Trophoblast cell (in vitro differentiated cells and primary cell): Measurements from ENCODE around the gene CDK8.

Experiments used
- DNase-seq, 2 donors: peaks; one replicate each; pipeline ENCODE4 v3.0.0-alpha.2; 2016
- H2AFZ ChIP-seq: 2 replicates; pipeline ENCODE4 v1.6.1; 2013; ENCODE audit warnings: low read length, moderate library complexity, mild to moderate bottlenecking; ENCODE audit not compliant: insufficient read depth, poor library complexity
- H2AK5ac ChIP-seq: 2 replicates; pipeline ENCODE4 v1.6.1; 2013; ENCODE audit warnings: mild to moderate bottlenecking, low read length
- H2BK120ac ChIP-seq: 2 replicates; pipeline ENCODE4 v1.6.1; 2013; ENCODE audit warnings: low read length, mild to moderate bottlenecking, moderate library complexity; ENCODE audit not compliant: insufficient read depth, poor library complexity
- H2BK12ac ChIP-seq: 2 replicates; pipeline ENCODE4 v1.6.1; 2013; ENCODE audit warnings: mild to moderate bottlenecking, low read length, moderate library complexity
- H2BK5ac ChIP-seq: 2 replicates; pipeline ENCODE4 v1.6.1; 2013; ENCODE audit warnings: low read length, low read depth, moderate library complexity, mild to moderate bottlenecking; ENCODE audit not compliant: poor library complexity
- H3K14ac ChIP-seq: 2 replicates; pipeline ENCODE4 v1.6.1; 2013; ENCODE audit warnings: mild to moderate bottlenecking, low read length
- H3K18ac ChIP-seq: 2 replicates; pipeline ENCODE4 v1.6.1; 2013; ENCODE audit warnings: mild to moderate bottlenecking, low read length
- H3K23ac ChIP-seq: 2 replicates; pipeline ENCODE4 v1.6.1; 2013; ENCODE audit warnings: low read length
- H3K27ac ChIP-seq: 2 replicates; pipeline ENCODE4 v1.5.1; 2013; ENCODE audit warnings: low read depth, mild to moderate bottlenecking, inconsistent platforms, low read length, moderate library complexity
- H3K27me3 ChIP-seq: 2 replicates; pipeline ENCODE4 v1.6.1; 2013; ENCODE audit warnings: inconsistent platforms, mild to moderate bottlenecking, low read length, moderate library complexity; ENCODE audit not compliant: insufficient read depth
- H3K36me3 ChIP-seq, 2 experiments: 1 replicate in 1 of 2; 2 replicates in 1 of 2; pipeline ENCODE4 v1.6.1; 2013; ENCODE audit warnings: low read length in 2 of 2, mild to moderate bottlenecking in 2 of 2, moderate library complexity in 1 of 2; ENCODE audit not compliant: insufficient read depth in 2 of 2, control insufficient read depth in 1 of 2
- H3K4ac ChIP-seq: 2 replicates; pipeline ENCODE4 v1.6.1; 2013; ENCODE audit warnings: low read depth, mild to moderate bottlenecking, low read length, moderate library complexity
- H3K4me1 ChIP-seq, 2 experiments: 1 replicate in 1 of 2; 2 replicates in 1 of 2; pipeline ENCODE4 v1.6.1; 2013; ENCODE audit warnings: low read length in 2 of 2, mild to moderate bottlenecking in 2 of 2, moderate library complexity in 1 of 2; ENCODE audit not compliant: insufficient read depth in 2 of 2, control insufficient read depth in 1 of 2
- H3K4me2 ChIP-seq: 2 replicates; pipeline ENCODE4 v1.6.1; 2013; ENCODE audit warnings: inconsistent platforms, mild to moderate bottlenecking, low read length, moderate library complexity
- H3K4me3 ChIP-seq: 2 replicates; pipeline ENCODE4 v1.5.1; 2013; ENCODE audit warnings: mild to moderate bottlenecking, low read depth, low read length, inconsistent platforms
- H3K79me1 ChIP-seq: one replicate; pipeline ENCODE4 v1.6.1; 2013; ENCODE audit warnings: low read length
- H3K79me2 ChIP-seq: 2 replicates; pipeline ENCODE4 v1.6.1; 2013; ENCODE audit warnings: low read length, mild to moderate bottlenecking; ENCODE audit not compliant: control insufficient read depth, insufficient read depth, poor library complexity
- H3K9ac ChIP-seq: 2 replicates; pipeline ENCODE4 v1.6.1; 2013; ENCODE audit warnings: mild to moderate bottlenecking, low read length
- H3K9me3 ChIP-seq: 2 replicates; pipeline ENCODE4 v1.6.1; 2013; ENCODE audit warnings: low read depth, mild to moderate bottlenecking, control low read depth, inconsistent platforms, low read length; ENCODE audit not compliant: insufficient read depth
- H4K12ac ChIP-seq: 2 replicates; pipeline ENCODE4 v1.6.1; 2013; ENCODE audit warnings: low read depth, mild to moderate bottlenecking, low read length, moderate library complexity
- H4K8ac ChIP-seq: 2 replicates; pipeline ENCODE4 v1.6.1; 2013; ENCODE audit warnings: low read depth, mild to moderate bottlenecking, low read length, moderate library complexity
- H4K91ac ChIP-seq: one replicate; pipeline ENCODE4 v1.6.1; 2013; ENCODE audit warnings: low read depth, mild to moderate bottlenecking, low read length, moderate library complexity
- WGBS: extraction: QIAGEN DNeasy Blood & Tissue Kit; methylation state at CpG from one replicate; pipeline ENCODE4 v1.1.7; 2013; ENCODE audit warnings: missing lambda C conversion rate; ENCODE audit not compliant: insufficient read length, insufficient coverage; ENCODE audit errors: extremely low coverage; 5-methylcytosine and 5-hydroxymethylcytosine counted together

The CDK8 gene

DNA sequence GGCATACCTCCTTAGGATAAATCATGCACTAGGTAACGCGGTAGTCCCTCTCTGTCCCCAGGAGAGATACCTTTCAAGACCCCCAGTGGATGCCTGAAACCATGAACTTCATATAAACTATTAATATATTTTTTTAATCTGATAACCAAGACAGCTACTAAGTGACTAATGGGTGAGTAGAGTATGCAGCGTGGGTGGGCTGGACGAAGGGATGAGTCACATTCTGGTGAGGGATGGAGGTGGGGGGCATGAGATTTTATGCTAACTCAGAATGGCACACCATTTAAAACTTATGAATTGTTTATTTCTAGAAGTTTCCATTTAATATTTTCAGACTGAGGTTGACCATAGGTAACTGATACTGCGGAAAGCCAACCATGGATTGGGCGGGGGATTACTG is 46.2 kb downstream of the CDK8 start:
- H3K4me1 ChIP-seq: no peaks in the 10 kb centered on the region
- H3K27me3 ChIP-seq: no peaks in the 10 kb centered on the region
- no peak overlapping the region for H2AFZ ChIP-seq
- H2BK120ac ChIP-seq: no peak overlapping the region
- H3K9me3 ChIP-seq: no peaks in the 10 kb centered on the region
- no peak overlapping the region for H3K4me2 ChIP-seq
- WGBS: no CpG with 5 or more reads among the region's 6 CpGs
- H3K79me2 ChIP-seq: no peaks in the 10 kb centered on the region
- no peak overlapping the region for H4K8ac ChIP-seq
- no peak overlapping the region for H3K14ac ChIP-seq
- no peak overlapping the region for H3K18ac ChIP-seq
- no peak overlapping the region for H4K91ac ChIP-seq
- no peak overlapping the region for H2BK12ac ChIP-seq
- H3K9ac ChIP-seq: no peak overlapping the region
- H2BK5ac ChIP-seq: no peak overlapping the region
- no peaks in the 10 kb centered on the region for H3K79me1 ChIP-seq
- H3K4me3 ChIP-seq: no peak overlapping the region
- H3K4ac ChIP-seq: no peak overlapping the region
- H3K36me3 ChIP-seq: no peaks in the 10 kb centered on the region
- H2AK5ac ChIP-seq: no peak overlapping the region
- H4K12ac ChIP-seq: no peak overlapping the region
- H3K27ac ChIP-seq: no peak overlapping the region
- DNase-seq: no peak
- H3K23ac ChIP-seq: no peak overlapping the region

DNA sequence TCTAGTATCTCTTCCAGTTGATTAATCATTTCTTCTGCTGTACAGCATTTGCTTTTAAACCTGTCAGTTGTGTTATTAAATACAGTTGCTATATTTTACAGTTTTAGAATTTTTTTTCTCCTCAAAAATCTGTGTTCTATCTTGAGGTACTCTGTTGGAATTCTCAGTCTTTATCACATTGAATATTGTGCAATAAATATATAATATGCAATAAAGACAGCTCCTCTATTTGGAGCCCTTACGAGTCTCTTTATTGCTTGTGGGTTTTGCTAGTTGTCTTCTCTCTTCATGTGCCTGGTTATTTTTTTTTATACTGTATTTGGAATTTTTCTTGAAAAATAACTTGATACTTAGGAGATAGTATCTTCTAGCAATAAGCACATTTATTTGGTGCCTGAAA is 51.7 kb downstream of the CDK8 start:
- Histone ChIP-seq H3K4ac (no peak overlapping the region), H4K8ac (no peak overlapping the region), H2BK120ac (no peak overlapping the region), H2AFZ (no peak overlapping the region), H3K4me1 (no peaks in the 10 kb centered on the region), H3K36me3 (no peaks in the 10 kb centered on the region), H3K79me2 (no peaks in the 10 kb centered on the region), H3K27me3 (no peaks in the 10 kb centered on the region), H4K12ac (no peak overlapping the region), H3K4me2 (no peak overlapping the region), H3K18ac (no peak overlapping the region), H3K23ac (no peak overlapping the region), H2AK5ac (no peak overlapping the region), H3K14ac (no peak overlapping the region), H3K9ac (no peak overlapping the region), H2BK12ac (no peak overlapping the region), H2BK5ac (no peak overlapping the region), H3K9me3 (no peaks in the 10 kb centered on the region), H3K79me1 (no peaks in the 10 kb centered on the region), H4K91ac (no peak overlapping the region), H3K4me3 (no peak overlapping the region), H3K27ac (no peak overlapping the region)
- DNase-seq: no peak
- WGBS: no CpG with 5 or more reads among the region's 1 CpG

DNA sequence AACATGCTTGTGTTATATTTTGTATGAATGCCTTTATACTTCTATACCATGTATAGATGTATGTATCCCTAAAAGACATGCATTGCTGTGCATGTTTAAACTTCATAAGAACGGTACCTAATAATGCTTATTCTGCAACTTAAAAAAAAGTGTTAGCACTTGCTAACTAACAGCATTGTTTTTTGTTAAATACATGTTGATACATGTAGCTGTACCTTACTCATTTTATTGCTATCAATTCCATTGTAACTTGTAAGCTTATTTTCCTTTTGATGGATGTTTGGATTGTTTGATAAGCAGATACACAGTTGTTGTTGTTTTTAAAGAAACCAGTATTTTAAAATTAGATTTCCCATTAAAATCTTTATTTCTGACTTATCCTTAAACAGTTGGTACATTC is 53.8 kb downstream of the CDK8 start:
- no peak overlapping the region for H3K27ac ChIP-seq

DNA sequence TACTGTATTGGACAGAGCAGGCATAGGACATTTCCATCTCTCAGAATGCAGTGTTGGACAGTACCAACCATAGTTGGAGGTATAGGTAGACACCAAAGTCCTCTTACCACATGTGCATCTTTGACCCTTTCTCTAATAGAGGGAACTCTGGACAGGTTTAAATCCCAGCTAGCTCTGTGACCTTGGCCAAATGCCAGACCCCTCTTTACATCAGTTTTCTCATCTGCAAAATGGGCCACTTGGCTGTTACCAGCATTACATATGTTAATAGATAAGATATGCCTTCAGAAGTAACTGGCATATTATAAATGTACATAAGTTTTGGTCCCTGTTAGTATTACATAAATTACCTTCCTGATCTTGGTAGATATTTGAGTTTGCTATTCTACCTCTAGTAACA is 54.3 kb downstream of the CDK8 start:
- Histone ChIP-seq H4K91ac (no peak overlapping the region), H4K12ac (no peak overlapping the region), H2BK120ac (no peak overlapping the region), H3K27me3 (no peaks in the 10 kb centered on the region), H2AK5ac (no peak overlapping the region), H3K23ac (no peak overlapping the region), H3K9me3 (no peaks in the 10 kb centered on the region), H3K4me1 (no peaks in the 10 kb centered on the region), H3K36me3 (no peaks in the 10 kb centered on the region), H3K14ac (no peak overlapping the region), H3K9ac (peak overlapping the region; percentile 52), H2AFZ (no peak overlapping the region), H3K18ac (no peak overlapping the region), H2BK5ac (no peak overlapping the region), H3K79me1 (no peaks in the 10 kb centered on the region), H4K8ac (no peak overlapping the region), H3K4ac (peak overlapping the region; percentile 59), H3K27ac (no peak overlapping the region), H2BK12ac (no peak overlapping the region), H3K4me3 (no peak overlapping the region), H3K4me2 (no peak overlapping the region), H3K79me2 (no peaks in the 10 kb centered on the region)
- no peak for DNase-seq

More for the DNA sequence above, 53.8 kb downstream of the CDK8 start:
- no peak overlapping the region for H2AK5ac ChIP-seq
- no CpG with 5 or more reads among the region's 1 CpG for WGBS
- no peaks in the 10 kb centered on the region for H3K79me1 ChIP-seq
- H2BK5ac ChIP-seq: no peak overlapping the region
- H2BK120ac ChIP-seq: no peak overlapping the region
- H4K91ac ChIP-seq: no peak overlapping the region
- no peak overlapping the region for H4K12ac ChIP-seq
- no peak overlapping the region for H3K14ac ChIP-seq
- no peaks in the 10 kb centered on the region for H3K79me2 ChIP-seq
- H3K4me1 ChIP-seq: no peaks in the 10 kb centered on the region
- no peak overlapping the region for H3K18ac ChIP-seq
- H3K4me3 ChIP-seq: no peak overlapping the region
- no peak overlapping the region for H3K4me2 ChIP-seq
- no peak overlapping the region for H2AFZ ChIP-seq
- H3K4ac ChIP-seq: no peak overlapping the region
- H4K8ac ChIP-seq: no peak overlapping the region
- no peaks in the 10 kb centered on the region for H3K9me3 ChIP-seq
- DNase-seq: no peak
- H3K9ac ChIP-seq: no peak overlapping the region
- no peak overlapping the region for H3K23ac ChIP-seq
- no peak overlapping the region for H2BK12ac ChIP-seq
- no peaks in the 10 kb centered on the region for H3K36me3 ChIP-seq
- no peaks in the 10 kb centered on the region for H3K27me3 ChIP-seq
